Measurements from ENCODE around the gene EFCC1.

DNA sequence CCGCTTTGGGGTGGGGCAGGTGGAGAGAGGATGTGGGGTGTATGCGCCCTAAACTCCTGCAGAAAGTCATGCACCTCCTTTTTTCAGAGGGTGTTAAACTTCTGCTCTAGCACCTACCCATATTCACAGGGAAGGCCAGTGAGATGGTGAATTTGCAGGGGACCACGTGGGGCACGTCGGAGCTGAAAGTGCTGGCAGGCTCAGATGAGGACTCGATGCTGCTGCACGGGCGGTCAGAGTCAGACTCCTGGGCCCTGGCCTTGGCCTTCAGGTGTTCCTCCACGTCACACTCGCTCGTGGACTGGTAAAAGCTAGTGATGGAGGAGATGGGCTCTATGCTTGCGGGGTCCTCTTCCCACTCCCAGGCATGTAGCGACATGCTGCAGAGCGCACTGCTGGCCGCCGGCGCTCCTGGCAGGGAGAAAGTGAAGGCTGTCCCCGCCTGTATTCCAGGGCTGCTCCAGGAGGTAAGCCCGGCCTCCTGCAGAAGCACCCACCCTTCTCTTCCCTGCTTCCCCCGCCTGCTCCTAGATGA lies 8.1 kb upstream of the EFCC1 start:
- TF ChIP-seq JUN (IDR thresholded peaks at IDR 0.05) (no peak), CTCF (IDR thresholded peaks at IDR 0.05) (no peak), EP300 (IDR thresholded peaks at IDR 0.05) (no peak), CHD4 (IDR thresholded peaks at IDR 0.05; ENCODE audit: borderline replicate concordance) (no peak), POLR2AphosphoS2 (conservative IDR thresholded peaks at IDR 0.05; ENCODE audit: low read length) (no peak), MYC (IDR thresholded peaks at IDR 0.05; ENCODE audit: borderline replicate concordance, low read length) (no peak), PHF8 (IDR thresholded peaks at IDR 0.05; ENCODE audit: borderline replicate concordance, low read depth) (no peak), KDM5A (IDR thresholded peaks at IDR 0.05) (no peak), CEBPB (IDR thresholded peaks at IDR 0.05) (no peak), BHLHE40 (IDR thresholded peaks at IDR 0.05; ENCODE audit: low read depth, low read length) (no peak), RNF2 (IDR thresholded peaks at IDR 0.05; ENCODE audit: borderline replicate concordance, low read depth) (no peak)
